GM12801 (cell line): ENCODE data around the gene SLC1A7.

ENCODE experiments used
- CTCF ChIP-seq: IDR thresholded peaks from one replicate; pipeline ENCODE4 v1.5.1; 2011; ENCODE audit warnings: control low read depth; ENCODE audit not compliant: insufficient read length; ENCODE audit errors: extremely low read depth

The SLC1A7 gene

GRCh38 chr1:53085405-53085804 lies 57.0 kb downstream of the SLC1A7 start:
- no peak for TF ChIP-seq CTCF

- no peak for TF ChIP-seq CTCF
Measured at GRCh38 chr1:53084589-53084971, 57.9 kb downstream of the SLC1A7 start.

- TF ChIP-seq CTCF, result no peak
Measured at GRCh38 chr1:53083636-53084588, 58.5 kb downstream of the SLC1A7 start.

GRCh38 chr1:53082826-53083455 lies 59.5 kb downstream of the SLC1A7 start:
- TF ChIP-seq CTCF, result no peak

GRCh38 chr1:53081384-53082066 lies 60.9 kb downstream of the SLC1A7 start:
- TF ChIP-seq CTCF, result no peak

- no peak for TF ChIP-seq CTCF
Measured at GRCh38 chr1:53080769-53081168, 61.7 kb downstream of the SLC1A7 start.

GRCh38 chr1:53080041-53080440 lies 62.4 kb downstream of the SLC1A7 start:
- TF ChIP-seq CTCF, result no peak
